ENCODE data around the gene AHSG.

AHSG gene

GRCh38 chr3:186605078-186605477 is 7.8 kb upstream of the AHSG start:
- no peaks in the 10 kb centered on the region for H3K9me3 ChIP-seq (ENCODE audit: control insufficient read depth in 1 of 2, low read length in 2 of 2)
- no peak overlapping the region for H3K27ac ChIP-seq (ENCODE audit: low read depth, low read length)
- H3K4me3 ChIP-seq (ENCODE audit: low read depth in 1 of 2, low read length in 2 of 2): no peak overlapping the region
- H3K36me3 ChIP-seq (ENCODE audit: control insufficient read depth in 1 of 2, insufficient read depth in 2 of 2, low read length in 2 of 2): no peaks in the 10 kb centered on the region
- no peaks in the 10 kb centered on the region for H3K27me3 ChIP-seq (ENCODE audit: control insufficient read depth in 1 of 2, insufficient read depth in 2 of 2, low read length in 2 of 2)
- H3K9ac ChIP-seq (ENCODE audit: low read depth in 1 of 2, low read length in 2 of 2): no peak overlapping the region
- peaks cover 0 to 3% of the 10 kb centered on the region in 2 donors for H3K4me1 ChIP-seq (ENCODE audit: control insufficient read depth in 1 of 2, insufficient read depth in 2 of 2, low read length in 2 of 2)

- Histone ChIP-seq H3K27me3 (ENCODE audit: control insufficient read depth in 1 of 2, insufficient read depth in 2 of 2, low read length in 2 of 2) (no peaks in the 10 kb centered on the region), H3K4me1 (ENCODE audit: control insufficient read depth in 1 of 2, insufficient read depth in 2 of 2, low read length in 2 of 2) (no peaks in the 10 kb centered on the region), H3K27ac (ENCODE audit: low read depth, low read length) (no peak overlapping the region), H3K9ac (ENCODE audit: low read depth in 1 of 2, low read length in 2 of 2) (no peak overlapping the region), H3K9me3 (ENCODE audit: control insufficient read depth in 1 of 2, low read length in 2 of 2) (no peaks in the 10 kb centered on the region), H3K4me3 (ENCODE audit: low read depth in 1 of 2, low read length in 2 of 2) (no peak overlapping the region), H3K36me3 (ENCODE audit: control insufficient read depth in 1 of 2, insufficient read depth in 2 of 2, low read length in 2 of 2) (no peaks in the 10 kb centered on the region)
Observed at GRCh38 chr3:186605561-186606545, 7.0 kb upstream of the AHSG start.

GRCh38 chr3:186608624-186609215 is 4.1 kb upstream of the AHSG start:
- Histone ChIP-seq H3K9me3 (ENCODE audit: control insufficient read depth in 1 of 2, low read length in 2 of 2) (no peaks in the 10 kb centered on the region), H3K36me3 (ENCODE audit: control insufficient read depth in 1 of 2, insufficient read depth in 2 of 2, low read length in 2 of 2) (no peaks in the 10 kb centered on the region), H3K27ac (ENCODE audit: low read depth, low read length) (no peak overlapping the region), H3K27me3 (ENCODE audit: control insufficient read depth in 1 of 2, insufficient read depth in 2 of 2, low read length in 2 of 2) (peaks cover 3 to 5% of the 10 kb centered on the region in 2 donors), H3K9ac (ENCODE audit: low read depth in 1 of 2, low read length in 2 of 2) (no peak overlapping the region), H3K4me1 (ENCODE audit: control insufficient read depth in 1 of 2, insufficient read depth in 2 of 2, low read length in 2 of 2) (no peaks in the 10 kb centered on the region), H3K4me3 (ENCODE audit: low read depth in 1 of 2, low read length in 2 of 2) (no peak overlapping the region)

GRCh38 chr3:186609247-186609868 is 3.5 kb upstream of the AHSG start:
- Histone ChIP-seq H3K27ac (ENCODE audit: low read depth, low read length) (no peak overlapping the region), H3K27me3 (ENCODE audit: control insufficient read depth in 1 of 2, insufficient read depth in 2 of 2, low read length in 2 of 2) (peaks cover 6 to 8% of the 10 kb centered on the region in 2 donors), H3K36me3 (ENCODE audit: control insufficient read depth in 1 of 2, insufficient read depth in 2 of 2, low read length in 2 of 2) (no peaks in the 10 kb centered on the region), H3K4me1 (ENCODE audit: control insufficient read depth in 1 of 2, insufficient read depth in 2 of 2, low read length in 2 of 2) (no peaks in the 10 kb centered on the region), H3K4me3 (ENCODE audit: low read depth in 1 of 2, low read length in 2 of 2) (no peak overlapping the region), H3K9ac (ENCODE audit: low read depth in 1 of 2, low read length in 2 of 2) (no peak overlapping the region), H3K9me3 (ENCODE audit: control insufficient read depth in 1 of 2, low read length in 2 of 2) (no peaks in the 10 kb centered on the region)

DNA sequence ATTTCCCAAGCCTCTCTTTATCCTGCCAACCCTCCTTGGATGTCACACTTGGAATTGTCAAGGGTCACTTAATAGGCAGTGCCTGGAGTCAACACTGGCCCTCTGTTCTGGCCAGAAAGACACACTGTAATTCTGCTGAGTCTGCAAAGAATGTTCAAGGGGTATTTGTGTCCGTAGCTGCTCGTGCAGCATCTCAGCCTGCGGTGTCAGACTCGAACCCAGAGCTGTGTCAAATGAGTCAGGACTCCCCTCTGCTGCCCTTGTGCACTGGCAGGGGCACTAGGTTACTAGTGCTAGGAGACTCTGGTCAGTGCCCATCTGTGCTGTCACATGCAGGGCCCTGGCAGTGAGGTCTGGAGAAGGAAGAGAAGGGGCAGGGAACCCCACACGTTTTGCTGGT is 795 bp upstream of the AHSG start:
- Histone ChIP-seq H3K27me3 (ENCODE audit: control insufficient read depth in 1 of 2, insufficient read depth in 2 of 2, low read length in 2 of 2) (peaks cover 9 to 11% of the 10 kb centered on the region in 2 donors), H3K4me1 (ENCODE audit: control insufficient read depth in 1 of 2, insufficient read depth in 2 of 2, low read length in 2 of 2) (peaks cover 0 to 5% of the 10 kb centered on the region in 2 donors), H3K36me3 (ENCODE audit: control insufficient read depth in 1 of 2, insufficient read depth in 2 of 2, low read length in 2 of 2) (no peaks in the 10 kb centered on the region), H3K9ac (ENCODE audit: low read depth in 1 of 2, low read length in 2 of 2) (no peak overlapping the region), H3K9me3 (ENCODE audit: control insufficient read depth in 1 of 2, low read length in 2 of 2) (no peaks in the 10 kb centered on the region), H3K27ac (ENCODE audit: low read depth, low read length) (no peak overlapping the region), H3K4me3 (ENCODE audit: low read depth in 1 of 2, low read length in 2 of 2) (no peak overlapping the region)

GRCh38 chr3:186613637-186614265 is 891 bp downstream of the AHSG start:
- H3K9ac ChIP-seq (ENCODE audit: low read depth in 1 of 2, low read length in 2 of 2): no peak overlapping the region
- H3K4me3 ChIP-seq (ENCODE audit: low read depth in 1 of 2, low read length in 2 of 2): no peak overlapping the region
- peaks cover 3 to 10% of the 10 kb centered on the region in 2 donors for H3K4me1 ChIP-seq (ENCODE audit: control insufficient read depth in 1 of 2, insufficient read depth in 2 of 2, low read length in 2 of 2)
- peaks cover 20 to 22% of the 10 kb centered on the region in 2 donors for H3K27me3 ChIP-seq (ENCODE audit: control insufficient read depth in 1 of 2, insufficient read depth in 2 of 2, low read length in 2 of 2)
- H3K36me3 ChIP-seq (ENCODE audit: control insufficient read depth in 1 of 2, insufficient read depth in 2 of 2, low read length in 2 of 2): no peaks in the 10 kb centered on the region
- H3K27ac ChIP-seq (ENCODE audit: low read depth, low read length): no peak overlapping the region
- H3K9me3 ChIP-seq (ENCODE audit: control insufficient read depth in 1 of 2, low read length in 2 of 2): no peaks in the 10 kb centered on the region

DNA sequence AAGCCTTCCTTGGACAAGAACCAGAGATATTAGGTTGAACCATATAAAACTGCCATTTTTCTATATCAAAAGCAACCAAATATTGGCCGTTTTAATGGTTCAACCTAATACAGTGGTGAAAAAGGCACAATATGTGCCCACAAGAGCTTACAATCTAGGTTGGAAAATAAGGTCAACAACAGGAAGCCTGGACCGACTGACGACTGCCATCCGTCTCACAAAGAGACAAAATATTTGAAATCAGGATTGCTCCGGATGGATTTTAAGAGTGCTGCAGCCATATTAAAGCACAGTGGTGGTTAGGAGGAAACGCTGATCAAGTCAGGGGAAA is 1.4 kb downstream of the AHSG start:
- Histone ChIP-seq H3K27ac (ENCODE audit: low read depth, low read length) (no peak overlapping the region), H3K27me3 (ENCODE audit: control insufficient read depth in 1 of 2, insufficient read depth in 2 of 2, low read length in 2 of 2) (peaks cover 20 to 22% of the 10 kb centered on the region in 2 donors), H3K4me3 (ENCODE audit: low read depth in 1 of 2, low read length in 2 of 2) (no peak overlapping the region), H3K9me3 (ENCODE audit: control insufficient read depth in 1 of 2, low read length in 2 of 2) (no peaks in the 10 kb centered on the region), H3K4me1 (ENCODE audit: control insufficient read depth in 1 of 2, insufficient read depth in 2 of 2, low read length in 2 of 2) (peaks cover 3 to 10% of the 10 kb centered on the region in 2 donors), H3K9ac (ENCODE audit: low read depth in 1 of 2, low read length in 2 of 2) (no peak overlapping the region), H3K36me3 (ENCODE audit: control insufficient read depth in 1 of 2, insufficient read depth in 2 of 2, low read length in 2 of 2) (no peaks in the 10 kb centered on the region)

- Histone ChIP-seq H3K4me3 (ENCODE audit: low read depth in 1 of 2, low read length in 2 of 2) (peak overlapping the region in 1 of 2 donors; percentile 24), H3K27me3 (ENCODE audit: control insufficient read depth in 1 of 2, insufficient read depth in 2 of 2, low read length in 2 of 2) (peaks cover 20 to 22% of the 10 kb centered on the region in 2 donors), H3K9me3 (ENCODE audit: control insufficient read depth in 1 of 2, low read length in 2 of 2) (no peaks in the 10 kb centered on the region), H3K27ac (ENCODE audit: low read depth, low read length) (no peak overlapping the region), H3K36me3 (ENCODE audit: control insufficient read depth in 1 of 2, insufficient read depth in 2 of 2, low read length in 2 of 2) (no peaks in the 10 kb centered on the region), H3K4me1 (ENCODE audit: control insufficient read depth in 1 of 2, insufficient read depth in 2 of 2, low read length in 2 of 2) (peaks cover 3 to 10% of the 10 kb centered on the region in 2 donors), H3K9ac (ENCODE audit: low read depth in 1 of 2, low read length in 2 of 2) (no peak overlapping the region)
Observed at GRCh38 chr3:186614597-186615483, 2.0 kb downstream of the AHSG start.

DNA sequence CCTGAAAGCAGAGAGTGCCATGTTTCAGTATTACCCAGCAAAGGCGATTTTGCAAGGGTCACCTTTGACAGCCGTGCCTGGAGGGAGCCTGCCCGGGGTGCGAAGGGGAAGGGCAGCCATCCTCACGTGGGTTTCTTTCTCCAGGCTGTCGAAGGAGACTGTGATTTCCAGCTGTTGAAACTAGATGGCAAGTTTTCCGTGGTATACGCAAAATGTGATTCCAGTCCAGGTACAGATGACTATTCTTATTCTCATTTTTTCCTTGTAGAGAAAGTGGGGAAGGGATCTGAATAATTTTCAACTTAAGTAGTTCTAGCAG is 3.4 kb downstream of the AHSG start:
- Histone ChIP-seq H3K9ac (ENCODE audit: low read depth in 1 of 2, low read length in 2 of 2) (no peak overlapping the region), H3K4me1 (ENCODE audit: control insufficient read depth in 1 of 2, insufficient read depth in 2 of 2, low read length in 2 of 2) (peaks cover 3 to 10% of the 10 kb centered on the region in 2 donors), H3K9me3 (ENCODE audit: control insufficient read depth in 1 of 2, low read length in 2 of 2) (no peaks in the 10 kb centered on the region), H3K27ac (ENCODE audit: low read depth, low read length) (no peak overlapping the region), H3K36me3 (ENCODE audit: control insufficient read depth in 1 of 2, insufficient read depth in 2 of 2, low read length in 2 of 2) (no peaks in the 10 kb centered on the region), H3K4me3 (ENCODE audit: low read depth in 1 of 2, low read length in 2 of 2) (no peak overlapping the region), H3K27me3 (ENCODE audit: control insufficient read depth in 1 of 2, insufficient read depth in 2 of 2, low read length in 2 of 2) (peaks cover 20 to 22% of the 10 kb centered on the region in 2 donors)

Data from duodenal mucosa (tissue), 2 donors.